Suppressor macrophage (primary cell): ENCODE data around the gene TTC6.

Source experiments
- DNase-seq, 4 experiments: peaks; one replicate each; pipeline ENCODE4 v3.0.0-alpha.2; 2020 to 2022

TTC6 gene

DNA sequence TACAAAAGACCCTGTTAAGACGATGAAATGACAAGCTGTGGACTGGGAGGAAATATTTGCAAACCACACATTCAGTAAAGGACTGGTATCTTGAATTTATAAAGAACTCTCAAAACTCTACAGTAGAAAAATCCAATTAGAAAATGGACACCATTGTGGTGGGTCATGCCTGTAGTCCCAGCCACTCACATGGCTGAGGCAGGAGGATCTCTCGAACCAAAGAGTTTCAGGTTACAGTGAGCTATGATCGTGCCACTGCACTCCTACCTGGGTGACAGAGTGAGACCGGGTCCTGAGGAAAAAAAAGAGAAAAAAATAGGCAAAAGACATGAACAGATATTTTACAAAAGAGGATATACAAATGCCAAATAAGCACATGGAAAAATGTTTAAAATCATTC lies 41.9 kb downstream of the TTC6 start:
- no peak for DNase-seq

GRCh38 chr14:37638599-37638998 lies 43.2 kb downstream of the TTC6 start:
- DNase-seq = no peak

DNA sequence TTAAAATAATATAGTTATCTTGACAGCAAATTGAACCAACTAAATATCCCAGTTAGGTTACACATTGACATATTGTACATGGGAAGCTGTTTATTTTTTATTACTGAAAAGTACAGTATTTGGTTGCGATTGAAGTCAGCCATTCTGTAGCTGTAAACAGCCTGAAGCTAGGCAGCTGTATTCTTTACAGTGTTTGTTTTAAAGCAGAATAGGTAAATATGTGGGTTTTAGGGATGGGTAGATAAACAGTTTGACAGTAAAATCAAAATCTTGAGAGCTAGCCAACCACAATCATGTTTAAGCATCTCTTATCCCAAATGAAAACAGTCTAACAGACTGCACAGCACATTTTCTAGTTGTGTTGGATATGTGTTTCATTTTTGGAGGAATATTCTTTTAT lies 45.7 kb downstream of the TTC6 start:
- DNase-seq = no peak

GRCh38 chr14:37642125-37642524 lies 46.7 kb downstream of the TTC6 start:
- DNase-seq = no peak

- DNase-seq = no peak
Measured at GRCh38 chr14:37643701-37644100, 48.3 kb downstream of the TTC6 start.
